Middle frontal gyrus (tissue), 1 donor: ENCODE measurements around the gene NCKAP5.

Experiments used
- DNase-seq: peaks from one replicate; pipeline ENCODE4 v3.0.0-alpha.2; 2015; ENCODE audit warnings: low spot score; ENCODE audit errors: extremely low spot score

NCKAP5 gene

GRCh38 chr2:132963161-132963560 is 605.1 kb downstream of the NCKAP5 start:
- no peak for DNase-seq

- DNase-seq, result no peak
These were observed 609.4 kb downstream of the NCKAP5 start for GRCh38 chr2:132958887-132959286.

GRCh38 chr2:132955871-132956615 is 612.2 kb downstream of the NCKAP5 start:
- DNase-seq, result no peak

- DNase-seq, result no peak
These were observed 614.5 kb downstream of the NCKAP5 start for GRCh38 chr2:132953771-132954170.

GRCh38 chr2:132951008-132951714 is 617.1 kb downstream of the NCKAP5 start:
- no peak for DNase-seq

GRCh38 chr2:132949108-132949507 is 619.2 kb downstream of the NCKAP5 start:
- DNase-seq, result no peak

GRCh38 chr2:132948211-132948610 is 620.1 kb downstream of the NCKAP5 start:
- no peak for DNase-seq

GRCh38 chr2:132943829-132944228 is 624.4 kb downstream of the NCKAP5 start:
- DNase-seq, result no peak

GRCh38 chr2:132941296-132942020 is 626.8 kb downstream of the NCKAP5 start:
- DNase-seq, result no peak

- no peak for DNase-seq
These were observed 630.6 kb downstream of the NCKAP5 start for GRCh38 chr2:132937629-132938028.

GRCh38 chr2:132936791-132937190 is 631.5 kb downstream of the NCKAP5 start:
- DNase-seq, result no peak

GRCh38 chr2:132936261-132936660 is 632.0 kb downstream of the NCKAP5 start:
- DNase-seq, result no peak

GRCh38 chr2:132929786-132930185 is 638.5 kb downstream of the NCKAP5 start:
- DNase-seq, result no peak

- DNase-seq, result no peak
These were observed 644.5 kb downstream of the NCKAP5 start for GRCh38 chr2:132923787-132924186.

GRCh38 chr2:132915812-132916549 is 652.3 kb downstream of the NCKAP5 start:
- DNase-seq, result no peak

- DNase-seq, result no peak
These were observed 656.2 kb downstream of the NCKAP5 start for GRCh38 chr2:132911726-132912724.

- DNase-seq, result no peak
These were observed 657.8 kb downstream of the NCKAP5 start for GRCh38 chr2:132910432-132910831.

GRCh38 chr2:132909427-132909826 is 658.8 kb downstream of the NCKAP5 start:
- DNase-seq, result no peak

GRCh38 chr2:132904142-132904842 is 664.0 kb downstream of the NCKAP5 start:
- no peak for DNase-seq

GRCh38 chr2:132902626-132903025 is 665.6 kb downstream of the NCKAP5 start:
- no peak for DNase-seq
